CD4-positive, alpha-beta T cell treated with Interleukin-1 beta for 1 hour (primary cell): ENCODE measurements around the gene MYH9.
"Not testable (repeated sequence)": the region's sequence is repeated elsewhere in the genome, so short reads cannot be mapped to it uniquely, and the experiment has no call there.

ENCODE experiments used
- DNase-seq, 2 donors: peaks; one replicate each; pipeline ENCODE4 v3.0.0-alpha.2; 2020 to 2022

Gene MYH9

GRCh38 chr22:36306227-36306626 lies 81.5 kb downstream of the MYH9 start:
- DNase-seq: no peak

GRCh38 chr22:36305813-36306212 lies 82.0 kb downstream of the MYH9 start:
- no peak for DNase-seq

- no peak for DNase-seq
Observed at GRCh38 chr22:36304429-36304828, 83.3 kb downstream of the MYH9 start.

- DNase-seq: no peak
Observed at GRCh38 chr22:36303874-36304273, 83.9 kb downstream of the MYH9 start.

- no peak for DNase-seq
Observed at GRCh38 chr22:36303115-36303467, 84.7 kb downstream of the MYH9 start.

- no peak for DNase-seq
Observed at GRCh38 chr22:36302439-36303114, 85.2 kb downstream of the MYH9 start.

- DNase-seq: no peak
Observed at GRCh38 chr22:36301851-36302250, 85.9 kb downstream of the MYH9 start.

- DNase-seq: peak; percentile 77 to 84
Observed at GRCh38 chr22:36301384-36301828, 86.4 kb downstream of the MYH9 start.

GRCh38 chr22:36300396-36301212 lies 87.2 kb downstream of the MYH9 start:
- no peak for DNase-seq

- DNase-seq: no peak
Observed at GRCh38 chr22:36299911-36300310, 87.9 kb downstream of the MYH9 start.

GRCh38 chr22:36299295-36299694 lies 88.5 kb downstream of the MYH9 start:
- DNase-seq: no peak

- DNase-seq: no peak
Observed at GRCh38 chr22:36298601-36299000, 89.2 kb downstream of the MYH9 start.

GRCh38 chr22:36298118-36298517 lies 89.6 kb downstream of the MYH9 start:
- DNase-seq: no peak

- no peak for DNase-seq
Observed at GRCh38 chr22:36297568-36297967, 90.2 kb downstream of the MYH9 start.

GRCh38 chr22:36296690-36297089 lies 91.1 kb downstream of the MYH9 start:
- no peak for DNase-seq

- no peak for DNase-seq
Observed at GRCh38 chr22:36295247-36295646, 92.5 kb downstream of the MYH9 start.

- no peak for DNase-seq
Observed at GRCh38 chr22:36294801-36295200, 93.0 kb downstream of the MYH9 start.

- no peak for DNase-seq
Observed at GRCh38 chr22:36294293-36294620, 93.5 kb downstream of the MYH9 start.

- no peak for DNase-seq
Observed at GRCh38 chr22:36293606-36294292, 94.0 kb downstream of the MYH9 start.

- no peak for DNase-seq
Observed at GRCh38 chr22:36292823-36293530, 94.8 kb downstream of the MYH9 start.

GRCh38 chr22:36291831-36292740 lies 95.7 kb downstream of the MYH9 start:
- no peak for DNase-seq

- not testable (repeated sequence) for DNase-seq
Observed at GRCh38 chr22:36290391-36291075, 97.2 kb downstream of the MYH9 start.
